RPMI8226 (cell line): ENCODE measurements around the gene LHB.

ENCODE experiments used
- DNase-seq: peaks from one replicate; pipeline ENCODE4 v3.0.0-alpha.2; 2015

Gene LHB

GRCh38 chr19:49006905-49007304, 10.0 kb downstream of the LHB start:
- DNase-seq = no peak

- DNase-seq = no peak
Observed at GRCh38 chr19:49004964-49005614, 11.8 kb downstream of the LHB start.

DNA sequence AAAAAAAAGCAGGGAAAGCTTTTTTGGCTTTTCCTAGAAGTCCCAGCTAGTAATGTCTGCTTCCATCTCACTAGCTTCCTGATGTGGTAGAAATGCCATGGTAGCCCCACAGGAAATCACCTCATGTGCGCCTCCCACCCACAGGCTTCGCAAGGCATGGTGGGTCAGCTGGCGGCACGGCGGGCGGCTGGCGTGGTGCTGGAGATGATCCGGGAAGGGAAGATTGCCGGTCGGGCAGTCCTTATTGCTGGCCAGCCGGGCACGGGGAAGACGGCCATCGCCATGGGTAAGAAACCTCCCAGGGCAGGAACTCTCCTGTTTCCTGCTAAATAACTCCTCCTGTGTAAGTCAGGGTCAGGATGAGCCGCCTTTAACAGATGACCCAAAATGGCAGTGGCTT, 12.8 kb downstream of the LHB start:
- no peak for DNase-seq

DNA sequence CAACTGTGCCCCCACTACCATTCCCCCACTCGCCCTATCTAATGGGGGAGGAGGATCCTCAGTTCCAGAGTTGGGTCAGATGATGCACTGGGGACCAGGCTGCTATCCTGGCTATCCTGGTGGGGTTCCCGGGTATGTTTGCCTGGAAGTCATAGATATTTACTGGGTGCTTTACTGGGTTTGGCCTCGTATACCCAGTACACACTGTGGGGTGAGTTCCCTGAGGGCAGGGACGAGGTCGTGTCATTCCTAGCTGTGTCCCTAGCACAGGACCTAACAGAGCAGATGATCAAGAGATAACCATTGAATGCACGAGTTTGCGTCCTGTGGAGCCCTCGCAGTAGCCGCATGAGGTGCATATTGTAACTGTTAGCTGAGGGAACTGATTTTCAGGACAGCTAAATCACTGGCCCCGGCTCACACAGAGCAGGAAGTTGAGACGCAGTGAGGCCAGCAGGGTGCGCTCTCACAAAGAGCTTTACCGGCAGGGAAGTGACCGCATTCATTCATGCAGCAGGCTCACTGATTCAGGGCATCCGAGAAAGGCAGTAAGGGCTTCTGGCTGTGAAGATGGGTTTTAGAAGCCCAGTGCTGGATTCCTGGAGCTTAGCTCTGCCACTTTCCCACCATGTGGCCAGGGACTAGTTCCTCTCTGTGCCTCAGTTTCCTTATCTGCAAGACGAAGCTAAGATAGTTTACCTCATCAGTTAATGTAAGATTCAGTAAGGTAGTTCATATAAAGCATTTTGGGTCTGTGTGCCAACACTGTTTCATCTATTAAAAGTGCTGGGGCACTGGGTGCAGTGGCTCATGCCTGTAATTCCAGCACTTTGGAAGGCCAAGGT, 17.2 kb downstream of the LHB start:
- peak; percentile 37 for DNase-seq

DNA sequence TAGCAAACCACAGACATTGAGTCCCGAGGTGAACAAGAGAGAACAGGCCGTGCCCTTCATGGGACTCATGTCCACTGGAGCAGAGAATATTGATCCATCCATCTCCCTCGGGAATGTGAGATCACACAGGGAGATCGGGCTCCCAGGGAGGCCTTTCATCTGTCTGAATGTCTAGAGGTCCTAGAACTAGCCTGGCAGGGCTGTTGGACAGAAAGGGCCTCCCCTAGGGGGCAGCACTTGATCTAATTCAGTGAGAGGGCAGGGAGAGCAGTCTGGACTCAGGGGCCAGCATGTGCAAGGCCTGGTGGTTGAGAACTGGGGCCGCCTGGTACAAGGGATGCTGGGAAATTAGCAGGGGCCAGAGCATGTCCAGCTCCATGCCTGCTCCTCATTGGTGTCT, 18.9 kb downstream of the LHB start:
- peak; percentile 46 for DNase-seq

DNA sequence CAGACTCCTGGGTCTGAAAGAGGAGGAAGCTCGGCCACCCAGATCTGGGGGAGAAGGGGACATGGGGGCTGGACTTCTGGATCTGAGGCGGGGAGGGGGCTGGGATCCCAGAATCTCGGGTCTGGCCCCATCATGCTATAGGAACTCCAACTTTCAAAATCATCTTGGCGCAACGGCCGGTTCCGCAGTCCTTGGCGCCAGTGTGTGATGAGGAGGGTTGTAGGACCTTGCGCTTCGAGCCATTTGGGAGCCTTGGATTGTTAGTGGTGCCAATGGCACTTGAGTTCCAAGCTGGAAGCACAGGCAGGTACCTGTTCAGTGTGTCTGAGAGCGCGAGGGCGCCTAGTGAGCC, 22.9 kb downstream of the LHB start:
- DNase-seq = no peak

- peak; percentile 98 for DNase-seq
Observed at GRCh38 chr19:48993175-48994034, 23.5 kb downstream of the LHB start, which contains the start of the genes GYS1 and RUVBL2. GYS1 (minus strand) TSS chr19:48993309; CDS start chr19:48993112, 197 bp downstream. RUVBL2 (plus strand) TSS chr19:48993887; CDS start chr19:48993912, 25 bp downstream.

DNA sequence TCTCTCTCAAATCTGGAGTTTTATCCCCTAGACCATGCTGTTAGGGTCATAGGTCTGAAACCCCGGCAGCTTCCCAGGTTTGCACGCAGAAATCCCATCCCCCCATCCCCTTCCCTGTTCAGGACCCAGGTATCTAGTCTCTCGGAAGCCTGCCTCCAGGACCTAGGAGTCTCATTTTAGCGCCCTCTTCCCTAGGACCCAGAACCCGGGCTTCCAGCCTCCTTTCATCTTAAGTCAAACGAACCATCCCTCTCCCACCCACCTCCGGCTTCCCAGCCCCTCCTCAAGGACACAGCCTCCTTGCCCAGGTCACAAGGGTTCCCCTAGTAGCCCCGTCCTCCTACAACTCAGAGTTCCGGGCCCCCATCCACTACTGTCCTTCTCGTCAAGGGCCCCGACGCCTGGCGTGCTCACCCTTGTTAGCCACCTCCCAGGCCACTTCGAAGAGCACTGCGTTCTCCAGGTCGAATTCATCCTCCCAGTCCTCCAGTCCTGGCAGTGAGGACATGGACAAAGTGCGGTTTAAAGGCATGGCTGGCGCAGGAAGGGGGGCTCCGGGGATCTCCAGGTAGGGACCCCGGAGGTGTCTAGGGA, 24.2 kb downstream of the LHB start:
- DNase-seq = no peak

- no peak for DNase-seq
Observed at GRCh38 chr19:48991873-48992580, 24.9 kb downstream of the LHB start.

- no peak for DNase-seq
Observed at GRCh38 chr19:48991011-48991609, 25.8 kb downstream of the LHB start.

- DNase-seq = no peak
Observed at GRCh38 chr19:48990400-48990799, 26.5 kb downstream of the LHB start.

DNA sequence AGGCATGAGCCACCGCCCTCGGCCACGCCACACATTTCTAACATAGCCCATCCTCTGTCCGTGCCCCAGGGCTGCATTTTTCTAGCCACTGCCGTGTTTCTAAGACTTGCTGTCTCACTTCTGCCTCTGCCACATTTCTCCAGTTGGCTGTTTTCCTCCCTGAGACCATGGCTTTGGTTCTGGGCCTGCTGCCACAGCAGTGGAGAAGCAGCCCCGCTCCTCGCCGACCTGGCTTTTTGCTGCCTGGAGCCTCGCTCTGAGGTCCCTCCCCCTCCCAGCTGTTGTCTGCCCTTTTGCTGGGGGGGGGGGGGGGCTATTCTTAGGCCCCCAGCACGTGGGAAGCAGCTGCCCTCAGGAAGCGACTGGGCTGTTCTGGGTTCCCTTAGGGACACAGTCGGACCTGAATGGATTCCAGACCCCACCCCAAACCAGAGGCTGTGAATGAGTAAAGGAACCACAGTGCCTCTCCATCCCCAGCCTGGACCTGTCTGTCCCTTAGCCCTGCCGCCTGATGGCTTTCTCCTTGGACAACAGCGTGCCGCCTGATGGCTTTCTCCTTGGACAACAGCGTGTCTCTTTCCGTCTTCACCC, 27.1 kb downstream of the LHB start:
- no peak for DNase-seq

GRCh38 chr19:48988860-48989259, 28.0 kb downstream of the LHB start:
- no peak for DNase-seq

DNA sequence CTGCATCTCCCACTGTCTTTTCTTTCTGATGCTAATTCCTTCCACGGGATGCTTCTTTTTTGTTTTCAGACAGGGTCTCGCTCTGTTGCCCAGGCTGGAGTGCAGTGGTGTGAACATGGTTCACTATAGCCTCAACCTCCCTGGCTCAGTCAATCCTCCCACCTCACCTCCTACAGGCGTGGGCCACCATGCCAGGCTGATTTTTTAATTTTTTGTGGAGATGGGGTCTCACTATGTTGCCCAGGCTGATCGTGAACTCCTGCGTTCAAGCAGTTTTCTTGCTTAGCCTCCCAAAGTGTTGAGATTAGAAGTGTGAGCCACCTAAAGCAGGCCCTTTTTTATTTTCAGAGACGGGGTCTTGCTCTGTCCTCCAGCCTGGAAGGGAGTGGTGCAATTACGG, 28.6 kb downstream of the LHB start:
- no peak for DNase-seq

DNA sequence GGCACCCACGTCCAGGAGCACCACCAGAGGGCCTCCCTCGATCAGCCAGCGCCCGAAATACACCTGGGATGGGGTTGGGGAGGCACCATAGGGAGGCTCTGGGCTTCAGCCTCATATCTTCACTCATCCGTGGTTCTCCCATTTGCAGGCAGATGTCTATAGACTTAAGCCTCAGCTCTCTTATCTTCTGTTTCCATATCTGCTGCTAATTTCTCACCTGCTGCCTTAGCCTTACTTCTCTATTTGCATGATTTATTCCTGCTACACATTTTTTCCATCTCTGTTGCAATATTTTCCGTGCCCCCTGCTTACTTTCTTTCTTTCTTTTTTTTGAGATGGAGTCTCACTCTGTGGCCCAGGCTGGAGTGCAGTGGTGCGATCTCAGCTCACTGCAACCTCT, 29.6 kb downstream of the LHB start:
- no peak for DNase-seq

DNA sequence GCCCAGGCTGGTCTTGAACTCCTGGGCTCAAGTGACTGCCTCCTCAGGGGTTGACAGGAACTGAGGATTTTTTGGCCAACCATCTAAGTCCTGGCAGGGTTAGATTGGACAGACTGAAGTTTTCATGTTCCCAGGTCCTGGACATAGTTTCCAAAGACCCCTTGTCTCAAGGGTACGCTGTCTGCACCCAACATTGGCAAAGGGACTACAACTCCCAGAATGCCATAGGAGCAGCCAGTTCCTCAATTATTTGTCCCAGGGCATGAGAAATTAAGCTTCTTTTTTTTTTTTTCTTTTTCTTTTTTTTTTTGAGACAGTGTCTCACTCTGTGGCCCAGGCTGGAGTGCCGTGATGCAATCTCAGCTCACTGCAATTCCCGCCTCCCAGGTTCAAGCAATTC, 30.7 kb downstream of the LHB start:
- no peak for DNase-seq

- no peak for DNase-seq
Observed at GRCh38 chr19:48985711-48986110, 31.2 kb downstream of the LHB start.

GRCh38 chr19:48982280-48982679, 34.6 kb downstream of the LHB start:
- DNase-seq = no peak

GRCh38 chr19:48977061-48977460, 39.8 kb downstream of the LHB start:
- no peak for DNase-seq

- DNase-seq = no peak
Observed at GRCh38 chr19:48975947-48976847, 40.7 kb downstream of the LHB start.
